GM18909 (cell line): Measurements from ENCODE around the gene PPP3CA.

Experiments used
- ATAC-seq: cut with Tn5 transposase; IDR thresholded peaks from one replicate; pipeline ENCODE4 v1.9.1; 2021; ENCODE audit warnings: mild to moderate bottlenecking; ENCODE audit not compliant: unreplicated experiment, poor library complexity

PPP3CA gene

GRCh38 chr4:101290654-101291053 is 56.7 kb downstream of the PPP3CA start:
- no peak for ATAC-seq

DNA sequence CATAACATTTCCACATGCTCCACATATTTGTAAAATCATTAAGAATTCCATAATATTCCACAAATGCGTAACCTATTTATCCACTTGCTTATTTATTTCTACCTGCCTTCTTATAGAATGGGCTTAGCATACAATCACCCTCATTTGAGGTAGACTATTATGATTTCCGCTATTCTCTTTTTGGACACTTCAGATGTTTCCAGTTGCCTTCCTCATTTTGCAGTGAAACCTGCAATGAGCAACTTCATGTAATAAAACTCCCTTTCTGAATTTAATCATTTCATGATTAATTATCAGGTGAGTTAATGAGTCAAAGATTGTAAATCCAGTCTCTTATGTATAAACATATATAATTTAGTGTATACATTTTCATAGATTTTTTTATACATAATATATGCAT is 58.0 kb downstream of the PPP3CA start:
- ATAC-seq = no peak

DNA sequence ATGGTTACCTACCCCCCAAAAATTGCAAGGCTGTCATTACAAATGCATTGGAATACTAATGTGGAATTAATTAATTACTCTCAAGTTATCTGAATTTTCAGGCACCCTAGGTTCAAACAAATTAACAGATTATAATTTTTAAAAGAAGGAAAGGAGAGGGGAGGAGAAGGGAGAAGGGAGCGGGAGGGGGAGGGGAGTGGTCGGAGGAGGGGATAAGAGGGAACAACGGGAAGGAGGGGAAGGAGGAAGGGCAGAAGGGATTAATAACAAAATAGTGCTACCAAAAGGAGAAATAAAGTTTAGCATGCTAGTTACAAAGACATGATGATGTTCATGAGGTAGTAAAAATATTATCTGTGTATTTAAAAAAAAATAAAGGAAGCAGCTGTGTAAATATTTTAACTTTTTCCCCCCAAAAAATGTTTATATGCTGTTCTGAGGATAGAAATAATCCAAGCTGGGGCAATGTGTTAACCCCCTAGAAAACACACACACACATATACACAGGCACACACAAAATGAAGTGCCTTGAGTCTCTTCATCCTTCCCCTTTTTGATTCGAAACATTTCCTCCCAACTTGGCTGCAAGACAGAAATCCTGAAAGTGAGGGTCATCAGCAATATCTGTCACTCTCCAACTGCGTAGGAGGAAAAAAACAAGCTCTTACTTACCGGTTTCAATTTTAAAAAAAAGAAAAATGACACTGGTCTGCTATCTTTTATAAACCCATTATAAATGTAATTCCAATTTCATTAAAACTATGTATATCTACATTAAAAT is 58.8 kb downstream of the PPP3CA start:
- ATAC-seq = no peak

DNA sequence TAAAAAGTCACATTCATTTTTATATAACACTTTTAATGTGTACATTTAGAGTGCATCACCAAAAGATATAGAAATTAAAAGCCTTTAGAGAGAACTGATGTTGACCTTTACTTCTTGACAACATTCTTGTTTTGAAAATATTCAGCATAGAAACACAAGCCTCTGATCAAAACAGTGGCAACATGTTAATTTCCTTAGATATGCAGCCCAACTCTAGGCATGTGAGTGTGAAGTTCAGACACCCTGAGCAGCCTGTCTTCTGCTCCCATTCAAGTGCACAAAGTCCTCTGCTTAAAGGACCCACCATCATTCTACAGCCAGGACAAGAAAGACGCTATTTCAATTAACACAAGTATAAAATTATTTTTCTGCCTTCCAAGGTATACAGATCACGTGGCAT is 60.0 kb downstream of the PPP3CA start:
- ATAC-seq = no peak

DNA sequence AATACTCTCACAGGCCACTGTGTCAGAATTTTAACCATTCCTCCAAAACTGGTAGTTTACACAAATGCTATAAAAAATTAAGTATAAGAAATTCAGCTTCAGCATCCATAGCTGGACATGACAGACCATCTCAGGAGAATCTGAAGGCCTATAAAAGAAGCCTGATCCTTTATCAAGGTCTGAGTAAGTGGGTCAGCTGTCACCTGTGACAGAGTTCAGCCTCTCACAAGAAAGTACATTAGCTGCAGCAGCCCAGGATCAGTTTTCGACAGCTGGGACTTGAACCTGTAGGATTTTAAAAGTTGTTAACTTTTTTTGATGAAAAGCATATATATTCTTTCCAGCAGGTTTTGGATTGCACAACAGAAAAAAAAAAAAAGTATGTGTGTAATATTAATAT is 60.7 kb downstream of the PPP3CA start:
- ATAC-seq = no peak

- no peak for ATAC-seq
These were observed 61.3 kb downstream of the PPP3CA start for GRCh38 chr4:101285985-101286384.

- no peak for ATAC-seq
These were observed 62.8 kb downstream of the PPP3CA start for GRCh38 chr4:101284546-101284945.

DNA sequence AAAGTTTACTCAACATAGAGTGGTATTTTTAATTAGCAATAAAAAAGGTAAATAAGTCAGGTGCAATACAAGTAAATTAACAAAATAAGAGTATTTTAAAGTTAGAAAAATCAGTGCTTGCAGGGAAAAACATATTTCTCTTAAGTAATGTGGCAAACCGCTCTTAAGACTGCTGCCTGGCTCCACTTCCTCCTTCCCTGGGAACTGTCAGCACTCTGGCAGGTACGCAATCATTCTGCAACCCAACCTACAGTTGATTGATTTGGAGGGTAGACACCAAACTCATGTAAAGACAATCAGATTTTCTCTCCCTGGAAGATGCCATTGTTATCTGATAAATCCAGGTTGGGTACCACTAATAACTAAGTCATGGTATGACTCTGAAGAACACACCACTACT is 63.9 kb downstream of the PPP3CA start:
- ATAC-seq = no peak

- ATAC-seq = peak; percentile 46
These were observed 65.1 kb downstream of the PPP3CA start for GRCh38 chr4:101282076-101282844.

DNA sequence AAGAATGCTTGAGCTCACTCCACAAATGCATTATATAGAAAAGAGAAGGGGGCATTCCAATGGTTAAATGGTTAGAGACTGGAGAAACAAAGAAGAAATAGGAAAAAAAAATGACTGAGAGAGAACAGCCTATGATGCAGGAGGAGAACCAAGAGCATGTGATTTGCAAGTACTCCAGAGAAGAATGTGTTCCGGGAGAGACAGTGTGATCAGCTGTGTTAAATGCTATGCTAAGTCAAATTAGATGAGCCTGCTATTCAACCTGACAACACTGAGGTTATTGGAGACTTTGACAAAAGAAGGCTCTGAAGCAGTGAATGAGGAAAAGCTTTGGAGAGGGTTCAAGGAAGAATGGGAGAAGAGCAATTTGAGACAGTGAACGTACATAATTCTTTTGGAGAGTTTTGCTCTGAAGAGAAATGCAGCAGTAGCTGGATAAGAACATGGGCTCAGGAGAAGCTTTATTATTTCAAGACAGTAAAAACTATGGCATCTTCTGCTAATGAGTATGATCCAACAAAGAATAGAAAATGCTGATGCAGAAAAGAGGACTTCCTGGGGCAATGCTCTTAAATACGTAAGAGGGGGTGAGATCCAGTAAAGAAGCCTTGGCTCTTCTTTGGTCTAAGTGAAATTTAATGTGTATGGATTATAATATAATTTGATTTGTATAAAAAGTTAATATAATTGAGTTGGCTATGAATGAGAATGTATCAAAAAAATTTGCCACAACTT is 66.3 kb downstream of the PPP3CA start:
- ATAC-seq = no peak

- ATAC-seq = peak; percentile 73
These were observed 67.9 kb downstream of the PPP3CA start for GRCh38 chr4:101279377-101279871.

DNA sequence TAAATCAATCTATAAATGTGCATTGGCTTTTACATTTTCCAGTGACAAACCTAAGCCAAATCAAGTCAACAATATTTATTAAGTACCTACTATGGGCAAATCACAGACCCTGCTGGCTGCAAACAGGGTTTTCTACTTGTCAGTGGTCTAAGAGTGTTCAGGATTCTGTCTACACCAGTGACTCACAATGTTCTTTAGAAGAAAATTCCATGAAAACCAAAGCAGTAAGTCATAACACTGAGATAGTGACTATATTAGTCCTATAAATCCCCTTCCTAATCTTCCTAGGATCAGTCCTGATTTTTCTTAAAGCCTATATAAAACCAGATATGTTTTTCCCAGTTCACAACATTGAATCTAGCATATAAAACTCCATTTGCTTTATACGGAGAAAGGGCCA is 69.7 kb downstream of the PPP3CA start:
- ATAC-seq = no peak

- no peak for ATAC-seq
These were observed 70.7 kb downstream of the PPP3CA start for GRCh38 chr4:101276661-101277060.

GRCh38 chr4:101274888-101275752 is 72.2 kb downstream of the PPP3CA start:
- ATAC-seq = peak; percentile 79

DNA sequence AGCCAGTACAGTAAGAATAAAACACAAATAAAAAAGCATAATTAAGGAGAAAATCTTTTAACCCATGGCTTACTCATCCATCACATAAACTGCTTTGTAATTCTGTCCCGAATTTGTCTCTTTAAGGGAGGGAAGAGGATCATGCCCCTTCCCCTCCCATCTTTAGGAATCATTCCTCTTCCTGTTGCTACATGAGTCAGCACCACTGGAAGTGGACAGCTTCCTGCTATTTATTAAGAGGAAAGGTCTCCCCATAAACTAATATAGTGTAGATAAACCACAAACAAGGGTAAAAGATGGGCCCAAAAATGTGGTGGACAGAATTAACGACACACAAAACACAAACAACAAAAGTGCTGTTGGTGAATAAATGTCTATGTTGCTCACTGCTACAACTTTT is 75.8 kb downstream of the PPP3CA start:
- no peak for ATAC-seq

GRCh38 chr4:101269682-101270081 is 77.6 kb downstream of the PPP3CA start:
- no peak for ATAC-seq

DNA sequence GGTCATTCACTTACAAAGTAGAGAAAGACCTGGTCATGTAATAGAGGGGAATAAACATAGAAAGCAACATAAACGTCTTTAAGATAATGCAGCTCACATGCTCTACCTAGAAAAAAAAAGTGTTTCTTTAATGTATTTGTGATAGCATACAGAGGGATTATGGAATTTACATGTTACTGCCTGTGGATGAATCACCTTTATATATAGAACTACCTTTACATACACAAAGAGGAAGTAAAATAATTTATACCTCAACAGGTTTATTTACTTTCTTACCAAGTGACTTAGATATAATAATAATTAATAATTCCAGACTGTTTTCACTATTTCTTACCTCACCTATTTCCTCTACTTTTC is 81.5 kb downstream of the PPP3CA start:
- ATAC-seq = no peak

DNA sequence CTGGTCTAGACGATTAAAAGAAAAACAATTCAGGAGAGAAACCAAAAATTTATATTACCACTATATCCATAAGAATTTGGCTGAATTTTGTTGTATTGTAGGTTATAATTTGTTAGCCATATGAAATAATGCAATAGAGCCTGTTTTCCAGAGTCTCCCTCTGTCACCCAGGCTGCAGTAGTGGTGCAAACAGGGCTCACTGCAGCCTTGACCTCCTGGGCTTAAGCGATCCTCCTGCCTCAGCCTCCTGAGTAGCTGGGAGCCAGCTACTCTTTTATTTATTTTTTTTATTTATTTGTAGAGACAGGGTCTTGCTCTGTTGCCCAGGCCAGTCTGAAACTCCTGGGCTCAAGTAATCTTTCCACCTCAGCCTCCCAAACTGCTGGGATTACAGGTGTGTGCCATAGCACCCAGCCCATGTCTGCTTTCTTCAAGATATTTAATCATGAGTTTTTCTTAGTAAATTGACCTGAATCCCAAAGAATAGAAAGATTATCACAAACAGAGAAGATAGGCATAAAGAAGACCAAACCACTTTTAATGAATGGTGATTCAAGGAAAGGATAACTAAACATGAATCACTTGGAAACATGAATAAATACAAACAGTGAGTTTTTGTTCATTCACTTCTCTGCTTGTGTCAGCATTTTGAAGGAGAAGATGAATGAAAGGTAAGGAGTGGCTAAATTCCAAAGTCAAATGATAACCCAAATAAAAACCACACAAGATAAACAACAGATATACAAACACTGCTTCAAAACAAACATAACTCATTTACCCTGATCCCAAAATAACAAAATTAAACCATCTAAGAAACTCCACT is 82.1 kb downstream of the PPP3CA start:
- no peak for ATAC-seq

DNA sequence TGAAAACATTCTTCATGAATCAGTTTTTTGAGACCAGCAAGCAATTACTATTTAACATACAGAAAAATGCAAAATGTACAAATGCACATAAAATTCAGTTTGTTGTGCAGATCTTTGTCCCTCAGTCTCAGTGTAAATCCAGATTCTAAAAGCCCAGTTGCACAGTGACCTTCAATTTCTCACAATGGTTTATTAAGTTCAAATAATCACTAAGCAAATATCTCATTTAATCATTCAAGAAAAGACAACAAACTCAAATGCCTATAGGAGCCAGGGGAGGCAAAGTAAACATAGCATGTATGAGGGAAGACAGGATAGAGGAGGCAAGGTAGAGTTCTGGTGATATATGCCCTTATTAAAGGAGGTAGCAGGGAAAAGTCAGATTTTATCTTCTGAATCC is 82.8 kb downstream of the PPP3CA start:
- ATAC-seq = no peak
